Measurements from ENCODE around the gene PHACTR3.
"Not testable (repeated sequence)": the region's sequence is repeated elsewhere in the genome, so short reads cannot be mapped to it uniquely, and the experiment has no call there.

PHACTR3 gene

GRCh38 chr20:59618131-59618530 lies 13.8 kb downstream of the PHACTR3 start:
- TF ChIP-seq CTCF (conservative IDR thresholded peaks at IDR 0.05) (no peak), ZFX (IDR thresholded peaks at IDR 0.05) (no peak)
- no peak overlapping the region for H3K27ac ChIP-seq

DNA sequence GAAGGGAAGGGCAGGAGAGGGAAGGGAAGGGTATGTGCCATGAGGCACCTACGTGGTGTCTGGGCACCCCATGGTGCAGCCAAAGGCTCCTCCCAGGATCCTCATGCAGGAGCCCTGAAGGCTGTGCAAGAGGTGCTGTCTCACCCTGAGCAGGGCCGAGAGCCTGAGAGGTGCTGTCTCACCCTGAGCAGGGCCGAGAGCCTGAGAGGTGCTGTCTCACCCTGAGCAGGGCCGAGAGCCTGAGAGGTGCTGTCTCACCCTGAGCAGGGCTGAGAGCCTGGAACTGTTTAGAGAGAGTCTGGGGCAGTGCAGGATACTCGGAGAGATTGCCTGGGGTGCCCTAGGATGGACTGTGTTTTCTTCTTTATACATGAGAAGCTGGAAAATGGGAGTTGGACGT lies 14.2 kb downstream of the PHACTR3 start:
- not testable (repeated sequence) for H3K27ac ChIP-seq

- TF ChIP-seq CTCF (conservative IDR thresholded peaks at IDR 0.05): no peak
- TF ChIP-seq ZFX (IDR thresholded peaks at IDR 0.05): no peak
- no peak overlapping the region for H3K27ac ChIP-seq
Observed at GRCh38 chr20:59620860-59621505, 16.6 kb downstream of the PHACTR3 start.

DNA sequence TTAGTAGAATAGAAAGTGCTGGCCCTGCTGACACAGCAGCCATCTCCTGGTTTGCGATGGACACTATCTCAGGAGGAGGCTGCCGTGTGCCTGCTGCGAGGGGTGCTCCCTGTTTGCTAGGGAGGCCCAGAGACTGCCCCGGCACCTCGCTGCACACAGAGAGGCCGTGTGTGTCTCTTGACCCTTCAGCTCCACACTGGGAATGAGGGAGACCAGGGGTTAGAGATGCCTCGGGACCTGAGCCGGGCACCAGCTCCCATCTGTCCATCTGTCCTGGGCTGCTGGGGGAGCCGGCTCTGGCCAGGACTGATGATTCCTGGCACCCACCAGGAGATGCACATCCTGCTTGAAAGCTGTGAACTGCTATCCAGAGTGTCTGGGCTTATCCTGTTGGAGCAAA lies 18.2 kb downstream of the PHACTR3 start:
- no peak overlapping the region for H3K27ac ChIP-seq
- TF ChIP-seq ZFX (IDR thresholded peaks at IDR 0.05) (no peak), CTCF (conservative IDR thresholded peaks at IDR 0.05) (no peak)

DNA sequence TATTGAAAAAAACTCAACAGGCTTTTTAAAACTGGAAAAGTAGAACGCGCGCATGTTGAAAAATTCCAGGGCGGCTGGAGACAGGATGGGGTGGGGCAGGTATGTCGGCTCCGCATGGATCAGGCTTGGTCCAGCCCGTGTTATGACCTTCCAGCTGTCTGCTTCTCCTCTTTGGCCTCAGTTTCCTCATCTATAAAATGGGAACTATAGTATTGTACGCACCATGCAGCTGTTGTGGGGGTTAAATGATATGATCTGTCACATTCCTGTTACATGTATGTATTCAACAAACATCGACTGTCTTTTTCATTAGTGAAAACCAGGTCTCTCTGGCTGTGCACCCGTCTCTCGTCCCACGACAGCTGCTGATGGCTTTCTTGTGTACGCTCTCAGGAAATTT lies 18.8 kb downstream of the PHACTR3 start:
- TF ChIP-seq CTCF (conservative IDR thresholded peaks at IDR 0.05): no peak
- no peak for TF ChIP-seq ZFX (IDR thresholded peaks at IDR 0.05)
- H3K27ac ChIP-seq: no peak overlapping the region

DNA sequence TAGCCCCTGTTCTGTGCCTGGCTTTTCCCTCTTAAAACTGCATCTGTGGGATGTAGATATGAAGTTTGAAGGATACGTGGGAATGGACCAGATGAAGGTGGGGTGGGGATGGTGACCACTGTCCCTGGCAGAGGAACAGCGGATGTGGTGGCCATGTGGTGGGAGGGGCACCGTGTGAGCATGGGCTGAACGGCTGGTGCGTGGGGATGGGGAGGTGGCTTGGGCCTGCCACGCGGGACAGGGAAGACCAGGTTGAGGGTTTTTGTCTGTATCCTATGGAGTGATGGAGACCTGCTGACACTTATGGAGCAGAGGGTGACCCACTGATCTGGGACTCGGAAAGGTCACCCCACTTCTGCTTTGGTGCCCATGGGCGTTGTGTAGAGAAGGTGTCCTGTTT lies 19.2 kb downstream of the PHACTR3 start:
- TF ChIP-seq CTCF (conservative IDR thresholded peaks at IDR 0.05) (no peak), ZFX (IDR thresholded peaks at IDR 0.05) (no peak)
- H3K27ac ChIP-seq: no peak overlapping the region

DNA sequence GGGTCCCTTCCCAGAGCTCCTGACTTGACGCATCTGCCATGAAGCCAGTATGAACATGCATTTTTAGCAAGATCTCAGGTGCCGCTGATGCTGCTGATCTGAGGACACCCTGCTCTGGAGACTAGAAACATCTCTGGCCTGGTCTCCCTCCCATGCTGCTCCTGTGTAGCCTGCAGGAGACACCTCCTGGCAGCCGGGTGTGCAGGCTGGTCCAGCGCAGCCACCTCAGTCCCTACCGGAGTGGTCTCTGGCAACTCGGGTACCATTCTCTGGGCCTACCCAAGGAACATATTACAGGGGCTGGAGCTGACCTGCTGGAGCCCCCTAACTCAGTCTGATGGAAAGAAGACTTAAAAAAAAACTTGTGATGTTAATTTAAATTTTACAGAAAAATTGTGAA lies 20.1 kb downstream of the PHACTR3 start:
- no peak overlapping the region for H3K27ac ChIP-seq
- TF ChIP-seq ZFX (IDR thresholded peaks at IDR 0.05) (no peak), CTCF (conservative IDR thresholded peaks at IDR 0.05) (no peak)

- no peak overlapping the region for H3K27ac ChIP-seq
- TF ChIP-seq ZFX (IDR thresholded peaks at IDR 0.05) (no peak), CTCF (conservative IDR thresholded peaks at IDR 0.05) (no peak)
Observed at GRCh38 chr20:59625214-59625922, 21.0 kb downstream of the PHACTR3 start.

Measured in C4-2B (cell line).